Endothelial cell of umbilical vein (primary cell): ENCODE measurements around the gene TNKS2. TPM values are rescaled to one million over a fixed set of nuclear protein-coding genes. Genes with fewer than 3 reads are reported as not detected.
"Not testable (repeated sequence)": the region's sequence is repeated elsewhere in the genome, so short reads cannot be mapped to it uniquely, and the experiment has no call there.

Source experiments
- BruUV-seq: library from RNA; stranded (reverse); fragments of 400-500 nt; replicated peaks from 2 replicates; lab custom pipeline; 2021; lab: Mats Ljungman, UMichigan
- CTCF ChIA-PET: fragments of 300-600, 350-600 bp; sonication (Branson Sonifier 250); formaldehyde crosslinking; loops from one replicate; lab custom pipeline; 2021; ENCODE audit warnings: antibody characterized with exemption, inconsistent platforms; lab: Charles Lee
- POLR2A ChIA-PET: fragments of 300-600, 350-600 bp; sonication (Branson Sonifier 250); formaldehyde crosslinking; loops from one replicate; lab custom pipeline; 2021; ENCODE audit warnings: antibody characterized with exemption, inconsistent platforms; lab: Charles Lee
- DNase-seq: peaks from one replicate; pipeline ENCODE4 v3.0.0-alpha.2; 2011; ENCODE audit warnings: low read depth, low spot score
- FAIRE-seq: peaks from 2 replicates; lab custom pipeline; 2011; peaks lifted over from hg19 to GRCh38; lab: Jason Lieb, UNC
- H2AFZ ChIP-seq: 2 replicates; pipeline ENCODE4 v1.6.0; 2012; ENCODE audit warnings: low read depth, low read length, control low read depth, inconsistent platforms
- H3K27ac ChIP-seq: 2 replicates; pipeline ENCODE4 v1.5.1; 2011; ENCODE audit warnings: low read depth, mild to moderate bottlenecking, control low read depth, low read length, moderate library complexity; ENCODE audit not compliant: insufficient read depth
- H3K27me3 ChIP-seq, 2 experiments: 2 replicates each; pipeline versions ENCODE4 v1.6.0 to v1.6.1; 2011; ENCODE audit warnings: low read length in 2 of 2, mixed read lengths in 1 of 2; ENCODE audit not compliant: control insufficient read depth in 2 of 2, insufficient read depth in 2 of 2
- H3K36me3 ChIP-seq, 2 experiments: 2 replicates in 1 of 2; 3 replicates in 1 of 2; pipeline ENCODE4 v1.5.1; 2011; ENCODE audit warnings: low read length in 2 of 2, mild to moderate bottlenecking in 1 of 2, moderate library complexity in 1 of 2; ENCODE audit not compliant: control insufficient read depth in 2 of 2, insufficient read depth in 2 of 2; ENCODE audit errors: extremely low read depth in 1 of 2
- H3K4me1 ChIP-seq: 3 replicates; pipeline ENCODE4 v1.5.1; 2011; ENCODE audit warnings: mild to moderate bottlenecking, low read length; ENCODE audit not compliant: control insufficient read depth, insufficient read depth; ENCODE audit errors: extremely low read depth
- H3K4me2 ChIP-seq: 2 replicates; pipeline ENCODE4 v1.6.1; 2011; ENCODE audit warnings: low read length, control low read depth, mixed read lengths; ENCODE audit not compliant: insufficient read depth
- H3K4me3 ChIP-seq, 3 experiments: fragments of 200-600 bp in 1 of 3; sonication (generic), shearing (Covaris generic) in 1 of 3; replicated peaks in 1 of 3; 2 replicates each; pipeline ENCODE4 v1.5.1; 2011 to 2016; ENCODE audit warnings: control low read depth in 3 of 3, low read length in 3 of 3, mild to moderate bottlenecking in 2 of 3, inconsistent platforms in 1 of 3, low read depth in 1 of 3, moderate library complexity in 1 of 3; ENCODE audit not compliant: insufficient read depth in 1 of 3
- H3K79me2 ChIP-seq: 2 replicates; pipeline ENCODE4 v1.6.0; 2012; ENCODE audit warnings: low read length, inconsistent platforms; ENCODE audit not compliant: control insufficient read depth, insufficient read depth
- H3K9ac ChIP-seq: replicated peaks from 2 replicates; pipeline ENCODE3; 2011; ENCODE audit warnings: low read length, control low read depth; ENCODE audit not compliant: insufficient read depth; ENCODE audit errors: extremely low read depth
- H3K9me1 ChIP-seq: replicated peaks from 3 replicates; pipeline ENCODE4 v1.6.0; 2011; ENCODE audit warnings: mild to moderate bottlenecking, low read length; ENCODE audit not compliant: control insufficient read depth, insufficient read depth; ENCODE audit errors: extremely low read depth
- H3K9me3 ChIP-seq: replicated peaks from 2 replicates; pipeline ENCODE4 v1.5.1; 2012; ENCODE audit warnings: low read length, inconsistent platforms; ENCODE audit not compliant: control insufficient read depth, insufficient read depth
- H4K20me1 ChIP-seq: replicated peaks from 2 replicates; pipeline ENCODE3; 2011; ENCODE audit warnings: mild to moderate bottlenecking, low read length; ENCODE audit not compliant: control insufficient read depth, insufficient read depth; ENCODE audit errors: extremely low read depth
- EZH2 ChIP-seq: IDR thresholded peaks from 2 replicates; pipeline ENCODE4 v1.6.1; 2012; ENCODE audit warnings: borderline replicate concordance, low read depth, mild to moderate bottlenecking, moderate library complexity, low read length, inconsistent platforms; ENCODE audit not compliant: severe bottlenecking
- FOS ChIP-seq: IDR thresholded peaks from 2 replicates; pipeline ENCODE4 v1.6.1; 2011; ENCODE audit warnings: mild to moderate bottlenecking, low read length, moderate library complexity, borderline replicate concordance; ENCODE audit not compliant: insufficient read depth
- GATA2 ChIP-seq: IDR thresholded peaks from 2 replicates; pipeline ENCODE4 v1.7.0; 2011; ENCODE audit warnings: low read depth, mild to moderate bottlenecking, moderate library complexity, mixed read lengths, low read length; ENCODE audit not compliant: insufficient read length, insufficient read depth
- JUN ChIP-seq: IDR thresholded peaks from 2 replicates; pipeline ENCODE4 v1.6.1; 2011; ENCODE audit warnings: borderline replicate concordance, low read depth; ENCODE audit not compliant: insufficient read length, insufficient read depth
- POLR2A ChIP-seq: IDR thresholded peaks from 2 replicates; pipeline ENCODE4 v1.6.1; 2012; ENCODE audit warnings: low read depth, mild to moderate bottlenecking, control low read depth, low read length
- POLR2AphosphoS5 ChIP-seq: IDR thresholded peaks from 2 replicates; pipeline ENCODE4 v1.6.1; 2012; ENCODE audit warnings: low read depth, mild to moderate bottlenecking, control low read depth, low read length, moderate library complexity; ENCODE audit not compliant: insufficient read depth
- dilution Hi-C: fragments of 300-500 bp; cut with MboI; formaldehyde crosslinking; loops from one replicate; pipeline ENCODE4 v1.15.0; 2019; ENCODE audit warnings: low sequenced_read_pairs; ENCODE audit not compliant: extremely low pct_ligation_motif_present
- intact Hi-C: fragments of 100-400 bp; cut with micrococcal nuclease; formaldehyde crosslinking; loops from one replicate; pipeline ENCODE4 v1.10.0; 2022
- polyA plus RNA-seq, 4 experiments: library from polyadenylated mRNA; depleted of rRNA in 3 of 4; stranded (reverse) in 3 of 4; unstranded in 1 of 4; fragments of >200 nt; gene quantifications; 2 replicates each; pipeline versions ENCODE4 v1.2.1 to v1.2.3, GENCODE V29; 2011 to 2012; ENCODE audit warnings: missing spikeins in 1 of 4
- total RNA-seq: library from RNA; stranded (reverse); gene quantifications from 2 replicates; pipeline ENCODE4 v1.2.3, GENCODE V29; 2021
- TF ChIP-seq, protein P1 (sequence below): IDR thresholded peaks from 2 replicates; pipeline ENCODE4 v1.6.1; 2011; ENCODE audit not compliant: insufficient read depth, insufficient read length

TNKS2 gene
- total and polyA plus RNA-seq, 2 donors (not counting 3 experiments of a cell fraction or from before 2014, with no cell fraction given): 13.6 to 34.0 TPM

DNA sequence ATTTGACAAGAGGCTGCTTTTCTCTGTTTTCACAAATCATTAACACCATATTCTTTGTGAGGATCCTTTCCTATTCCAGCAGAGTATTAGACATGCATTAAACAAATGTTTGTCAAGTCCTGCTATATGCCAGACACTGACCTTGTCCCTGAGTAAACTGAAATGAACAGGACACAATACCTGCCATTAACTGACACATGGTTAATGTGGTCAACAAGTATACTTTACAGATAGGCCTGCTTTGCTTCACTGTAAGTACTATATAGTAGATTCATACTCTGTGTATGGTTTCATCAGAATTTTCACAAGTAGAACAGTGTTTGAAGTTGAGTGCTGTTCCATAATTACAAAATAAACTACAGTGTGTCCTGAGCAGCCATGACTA lies 5.9 kb downstream of the TNKS2 start:
- no peaks in the 10 kb centered on the region for H4K20me1 ChIP-seq
- no peak overlapping the region for H3K4me3 ChIP-seq
- peaks cover 74% of the 10 kb centered on the region for H3K79me2 ChIP-seq
- peaks cover 16% of the 10 kb centered on the region for H3K4me1 ChIP-seq
- CTCF ChIA-PET: no interaction called here
- no peak overlapping the region for H2AFZ ChIP-seq
- H3K9me1 ChIP-seq: no peaks in the 10 kb centered on the region
- H3K9me3 ChIP-seq: no peaks in the 10 kb centered on the region
- no TSS peak for BruUV-seq
- no peak overlapping the region for H3K4me2 ChIP-seq
- intact Hi-C loops: no loop called here
- no peak overlapping the region for H3K27ac ChIP-seq
- peaks cover 0 to 2% of the 10 kb centered on the region in 2 experiments for H3K36me3 ChIP-seq
- no peak for FAIRE-seq
- POLR2A ChIA-PET: no interaction called here
- no peak for DNase-seq
- dilution Hi-C loops: no loop called here
- TF ChIP-seq POLR2A: no peak
- TF ChIP-seq, protein P1, sequence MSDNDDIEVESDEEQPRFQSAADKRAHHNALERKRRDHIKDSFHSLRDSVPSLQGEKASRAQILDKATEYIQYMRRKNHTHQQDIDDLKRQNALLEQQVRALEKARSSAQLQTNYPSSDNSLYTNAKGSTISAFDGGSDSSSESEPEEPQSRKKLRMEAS: no peak
- TF ChIP-seq JUN: no peak
- TF ChIP-seq EZH2: no peak
- no peak for TF ChIP-seq POLR2AphosphoS5
- no peak for TF ChIP-seq GATA2
- H3K27me3 ChIP-seq: no peaks in the 10 kb centered on the region
- H3K9ac ChIP-seq: no peak overlapping the region

DNA sequence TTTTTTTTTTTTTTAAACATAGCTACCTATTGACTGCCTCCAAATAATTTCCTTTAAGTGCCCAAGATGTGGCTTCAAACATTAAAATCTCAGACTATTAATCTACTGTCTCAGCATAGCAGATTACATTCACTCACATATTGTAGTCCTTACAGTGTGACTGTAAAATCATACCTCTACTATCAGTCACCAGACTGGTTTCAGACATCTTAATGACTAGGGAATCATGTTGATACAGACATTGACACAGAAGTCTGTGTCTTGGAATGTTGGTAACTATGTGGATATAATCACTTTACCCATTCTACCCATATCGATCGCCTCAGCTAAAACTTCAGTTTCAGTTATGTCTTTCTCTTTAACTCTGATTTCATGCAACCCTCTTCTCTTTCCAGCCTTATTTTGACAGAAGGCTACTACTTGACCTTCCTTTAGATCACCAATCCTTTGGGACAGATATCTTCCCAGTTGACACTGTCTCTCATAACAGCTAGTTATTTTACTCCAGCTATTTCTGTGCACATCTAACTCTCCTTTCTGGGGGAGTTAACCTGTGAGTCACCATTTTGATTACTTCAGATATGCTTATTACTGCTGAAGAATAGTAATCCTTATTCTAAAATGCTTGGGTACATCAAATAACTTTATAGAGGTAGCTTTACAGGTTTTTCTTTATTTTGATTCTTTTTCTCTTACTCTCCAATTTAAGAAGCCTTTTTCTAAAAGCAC lies 7.0 kb downstream of the TNKS2 start:
- FAIRE-seq (no peak), DNase-seq (no peak)
- no peaks in the 10 kb centered on the region for H4K20me1 ChIP-seq
- H3K9ac ChIP-seq: no peak overlapping the region
- no TSS peak for BruUV-seq
- H3K27ac ChIP-seq: no peak overlapping the region
- peaks cover 8% of the 10 kb centered on the region for H3K4me1 ChIP-seq
- peaks cover 69% of the 10 kb centered on the region for H3K79me2 ChIP-seq
- TF ChIP-seq FOS: peak; percentile 10
- no peak for TF ChIP-seq POLR2AphosphoS5
- H3K4me3 ChIP-seq: no peak overlapping the region
- dilution Hi-C loops (no loop called here), intact Hi-C loops (no loop called here)
- no peak overlapping the region for H2AFZ ChIP-seq
- H3K9me3 ChIP-seq: no peaks in the 10 kb centered on the region
- peaks cover 0 to 2% of the 10 kb centered on the region in 2 experiments for H3K36me3 ChIP-seq
- CTCF ChIA-PET: interaction anchor here (1.0 kb wide), 2 partner anchors 11 to 47 kb away, joined by 3 read pairs; no protein-coding TSS in a partner anchor
- H3K27me3 ChIP-seq: no peaks in the 10 kb centered on the region
- POLR2A ChIA-PET: interaction anchor here (0.6 kb wide), 1 partner anchor 60 kb away, joined by 5 read pairs; no protein-coding TSS in a partner anchor
- H3K4me2 ChIP-seq: no peak overlapping the region
- H3K9me1 ChIP-seq: no peaks in the 10 kb centered on the region

DNA sequence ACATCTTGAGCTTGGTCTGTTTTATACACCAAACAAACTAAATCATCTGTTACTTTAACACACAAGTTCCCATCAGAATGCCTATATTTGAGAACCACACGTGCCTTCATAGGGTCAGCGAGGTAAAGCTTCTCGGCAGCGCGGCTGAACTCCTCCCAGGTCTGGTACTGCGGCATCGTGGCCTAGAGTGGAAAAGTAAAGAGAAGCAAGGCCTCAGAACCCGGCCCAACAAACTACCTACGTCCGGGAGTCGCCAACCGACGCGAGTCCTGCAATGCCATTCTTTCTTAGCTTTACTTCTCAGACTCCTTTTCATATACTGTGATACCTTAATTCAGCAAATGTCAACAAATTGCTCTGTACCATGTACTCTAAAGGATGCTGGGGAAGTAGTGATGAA lies 9.0 kb downstream of the TNKS2 start:
- DNase-seq, H3K4me3 ChIP-seq, FAIRE-seq, CTCF ChIA-PET, H3K4me1 ChIP-seq, intact Hi-C loops, BruUV-seq, dilution Hi-C loops, H3K27ac ChIP-seq, H3K9me1 ChIP-seq, H3K9me3 ChIP-seq, H2AFZ ChIP-seq, H3K9ac ChIP-seq, H3K4me2 ChIP-seq, H3K27me3 ChIP-seq, H4K20me1 ChIP-seq, POLR2A ChIA-PET, H3K36me3 ChIP-seq: not testable (repeated sequence)
- peaks cover 55% of the 10 kb centered on the region for H3K79me2 ChIP-seq
